Gastroesophageal sphincter (tissue), 3 donors: ENCODE data around the gene CRIP2.

Experiments
- EP300 ChIP-seq: sonication (generic); formaldehyde crosslinking; IDR thresholded peaks from one replicate; pipeline ENCODE4 v1.6.1; 2017; ENCODE audit warnings: antibody characterized with exemption, mild to moderate bottlenecking
- POLR2A ChIP-seq, 2 donors: fragments of 450-650 bp; IDR thresholded peaks; one replicate each; pipeline ENCODE4 v1.6.1; 2017; ENCODE audit warnings: antibody characterized with exemption in 2 of 2, mild to moderate bottlenecking in 2 of 2, moderate library complexity in 1 of 2
- POLR2AphosphoS5 ChIP-seq: sonication (generic); formaldehyde crosslinking; IDR thresholded peaks from one replicate; pipeline ENCODE4 v1.6.1; 2017; ENCODE audit warnings: antibody characterized with exemption
- TF ChIP-seq, protein P1 (sequence below), 4 experiments: fragments of 200-600 bp in 2 of 4; fragments of 450-650 bp in 2 of 4; sonication (generic) in 1 of 4; IDR thresholded peaks; one replicate each; pipeline ENCODE4 v1.5.1; 2017 to 2019; ENCODE audit warnings: antibody characterized with exemption in 4 of 4, mild to moderate bottlenecking in 2 of 4, moderate library complexity in 2 of 4

DNA sequence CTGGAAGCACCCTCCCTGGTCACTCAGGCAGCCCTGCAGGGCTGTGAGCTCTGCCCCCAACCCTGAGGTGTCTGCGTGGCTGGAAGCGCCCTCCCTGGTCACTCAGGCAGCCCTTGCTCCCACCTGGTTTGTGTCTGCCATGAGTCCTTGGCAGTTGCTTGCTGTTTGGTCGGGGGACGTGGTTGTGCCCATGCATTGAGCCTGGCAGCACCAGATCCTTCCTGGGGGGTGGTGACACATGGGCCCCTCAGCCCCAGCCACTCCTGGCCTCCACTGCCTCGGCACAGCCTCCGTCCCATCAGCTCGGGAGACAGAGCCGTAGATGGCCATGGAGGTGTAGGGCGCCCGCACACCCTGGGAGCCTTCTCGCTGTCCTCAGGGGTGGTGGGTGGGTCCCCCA lies 35.4 kb upstream of the CRIP2 start:
- TF ChIP-seq POLR2A (IDR thresholded peaks at IDR 0.05) (no peak), POLR2AphosphoS5 (no peak), EP300 (no peak)
- TF ChIP-seq, protein P1, sequence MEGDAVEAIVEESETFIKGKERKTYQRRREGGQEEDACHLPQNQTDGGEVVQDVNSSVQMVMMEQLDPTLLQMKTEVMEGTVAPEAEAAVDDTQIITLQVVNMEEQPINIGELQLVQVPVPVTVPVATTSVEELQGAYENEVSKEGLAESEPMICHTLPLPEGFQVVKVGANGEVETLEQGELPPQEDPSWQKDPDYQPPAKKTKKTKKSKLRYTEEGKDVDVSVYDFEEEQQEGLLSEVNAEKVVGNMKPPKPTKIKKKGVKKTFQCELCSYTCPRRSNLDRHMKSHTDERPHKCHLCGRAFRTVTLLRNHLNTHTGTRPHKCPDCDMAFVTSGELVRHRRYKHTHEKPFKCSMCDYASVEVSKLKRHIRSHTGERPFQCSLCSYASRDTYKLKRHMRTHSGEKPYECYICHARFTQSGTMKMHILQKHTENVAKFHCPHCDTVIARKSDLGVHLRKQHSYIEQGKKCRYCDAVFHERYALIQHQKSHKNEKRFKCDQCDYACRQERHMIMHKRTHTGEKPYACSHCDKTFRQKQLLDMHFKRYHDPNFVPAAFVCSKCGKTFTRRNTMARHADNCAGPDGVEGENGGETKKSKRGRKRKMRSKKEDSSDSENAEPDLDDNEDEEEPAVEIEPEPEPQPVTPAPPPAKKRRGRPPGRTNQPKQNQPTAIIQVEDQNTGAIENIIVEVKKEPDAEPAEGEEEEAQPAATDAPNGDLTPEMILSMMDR (IDR thresholded peaks at IDR 0.05) = no peak
